K562 treated with DMSO at 1 percent for 12 hours (cell line): ENCODE results near the gene NFIA. TPM values are rescaled to one million over a fixed set of nuclear protein-coding genes. Genes with fewer than 3 reads are reported as not detected.

Experiments used
- total RNA-seq: library from RNA; unstranded; fragments of 300-600 nt; gene quantifications from 2 replicates; pipeline ENCODE4 v1.2.3, GENCODE V29; 2022; ENCODE audit not compliant: insufficient read depth

The NFIA gene
- 1.2 and 4.3 TPM in 2 replicates for total RNA-seq

DNA sequence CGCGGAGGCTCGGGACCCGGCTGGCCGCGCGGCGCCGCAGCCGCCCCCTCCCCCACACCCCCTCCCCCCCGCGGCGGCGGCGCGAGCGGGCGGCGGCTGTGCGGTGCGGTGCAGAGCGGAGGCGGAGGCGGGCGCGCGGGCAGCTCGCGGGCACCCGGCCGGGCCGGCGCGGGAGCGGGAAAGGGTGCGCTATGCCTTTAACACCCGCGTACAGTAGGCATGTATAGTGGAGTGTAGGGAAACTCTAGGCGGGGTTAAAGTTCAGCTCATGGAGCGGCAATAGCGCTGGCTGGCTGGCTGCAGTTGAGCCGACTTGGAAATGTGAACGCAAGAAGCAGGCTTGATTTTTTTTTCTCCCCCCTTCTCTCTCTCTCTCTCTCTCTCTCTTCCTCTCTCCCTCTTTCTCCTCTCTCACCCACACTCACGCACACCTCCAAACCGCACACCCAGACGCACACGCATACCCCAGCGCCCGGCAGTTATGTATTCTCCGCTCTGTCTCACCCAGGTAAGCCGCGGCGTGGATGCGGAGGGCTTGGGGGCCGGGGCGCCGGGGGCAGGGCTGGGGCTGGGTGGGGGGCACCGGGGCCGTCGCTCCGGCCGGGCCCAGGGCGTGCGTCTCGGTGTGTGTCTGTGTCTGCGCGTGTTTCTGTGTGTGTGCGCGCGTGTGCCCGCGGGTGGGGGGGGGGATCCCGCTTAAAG is at the start of gene NFIA:
Gene NFIA, plus strand, starts transcription at position 251 of the 702 bp plus-strand sequence.

